IgD-negative memory B cell (primary cell): Measurements from ENCODE around the gene HECTD4. TPM values are rescaled to one million over a fixed set of nuclear protein-coding genes. Genes with fewer than 3 reads are reported as not detected.
"Not testable (repeated sequence)": the region's sequence is repeated elsewhere in the genome, so short reads cannot be mapped to it uniquely, and the experiment has no call there.

Experiments used
- H3K27ac Mint-ChIP-seq, 3 donors: one replicate each; pipeline ENCODE4 v1.8.0; 2020 to 2022; ENCODE audit warnings: mild to moderate bottlenecking in 3 of 3, mixed read lengths in 3 of 3, moderate library complexity in 1 of 3
- H3K27me3 Mint-ChIP-seq: one replicate; pipeline ENCODE4 v1.8.0; 2021; ENCODE audit warnings: mixed read lengths
- H3K36me3 Mint-ChIP-seq: one replicate; pipeline ENCODE4 v1.8.0; 2020; ENCODE audit warnings: mild to moderate bottlenecking, mixed read lengths
- H3K4me1 Mint-ChIP-seq, 3 donors: one replicate each; pipeline ENCODE4 v1.8.0; 2020 to 2022; ENCODE audit warnings: mixed read lengths in 3 of 3, mild to moderate bottlenecking in 1 of 3
- H3K4me3 Mint-ChIP-seq, 4 donors: one replicate each; pipeline ENCODE4 v1.8.0; 2020 to 2022; ENCODE audit warnings: mild to moderate bottlenecking in 4 of 4, mixed read lengths in 4 of 4, moderate library complexity in 3 of 4
- H3K9me3 Mint-ChIP-seq, 3 donors: one replicate each; pipeline ENCODE4 v1.8.0; 2020 to 2021; ENCODE audit warnings: mixed read lengths in 3 of 3, mild to moderate bottlenecking in 1 of 3
- polyA plus RNA-seq: library from polyadenylated mRNA; unstranded; fragments of 300-500 nt; fragmentation: Illumina TruSeq; gene quantifications from one replicate; pipeline ENCODE4 v1.2.3, GENCODE V29; 2021

HECTD4 gene
- polyA plus RNA-seq, 1 donor from 2014 or later, result 6.8 TPM

- peak overlapping the region in 1 of 4 donors; percentile 67 for H3K4me3 Mint-ChIP-seq
- peaks cover 11 to 21% (median 17%) of the 10 kb centered on the region in 3 donors for H3K4me1 Mint-ChIP-seq
These were observed 33.2 kb upstream of the HECTD4 start for GRCh38 chr12:112415457-112415856.

GRCh38 chr12:112413855-112414625 is 31.8 kb upstream of the HECTD4 start:
- no peaks in the 10 kb centered on the region for H3K27me3 Mint-ChIP-seq
- H3K27ac Mint-ChIP-seq, result peak overlapping the region in 1 of 3 donors; percentile 30
- no peaks in the 10 kb centered on the region for H3K9me3 Mint-ChIP-seq
- no peaks in the 10 kb centered on the region for H3K36me3 Mint-ChIP-seq
- H3K4me3 Mint-ChIP-seq, result peak overlapping the region in 1 of 4 donors; percentile 36
- H3K4me1 Mint-ChIP-seq, result peaks cover 11 to 21% (median 12%) of the 10 kb centered on the region in 3 donors

More at GRCh38 chr12:112415457-112415856, 33.2 kb upstream of the HECTD4 start:
- H3K36me3 Mint-ChIP-seq, H3K27ac Mint-ChIP-seq, H3K9me3 Mint-ChIP-seq, H3K27me3 Mint-ChIP-seq: not testable (repeated sequence)

- no peaks in the 10 kb centered on the region for H3K9me3 Mint-ChIP-seq
- peak overlapping the region; percentile 99 to 100 (median 99) for H3K27ac Mint-ChIP-seq
- H3K4me1 Mint-ChIP-seq, result peaks cover 25 to 38% (median 28%) of the 10 kb centered on the region in 3 donors
- H3K36me3 Mint-ChIP-seq, result peaks cover 1% of the 10 kb centered on the region
- H3K4me3 Mint-ChIP-seq, result peak overlapping the region; percentile 99 to 100 (median 100)
- no peaks in the 10 kb centered on the region for H3K27me3 Mint-ChIP-seq
These were observed 27.6 kb upstream of the HECTD4 start for GRCh38 chr12:112409906-112410244.

GRCh38 chr12:112409064-112409905 is 27.1 kb upstream of the HECTD4 start, which contains the start of gene RPL6:
Gene RPL6, minus strand, starts transcription at chr12:112409605. Its CDS starts 949 bp downstream, at chr12:112408656.
- H3K9me3 Mint-ChIP-seq, result no peaks in the 10 kb centered on the region
- peak within 1 kb of the TSS; percentile 99 to 100 (median 99) for H3K27ac Mint-ChIP-seq
- peak within 1 kb of the TSS; percentile 99 to 100 (median 100) for H3K4me3 Mint-ChIP-seq
- no peaks in the 10 kb centered on the region for H3K27me3 Mint-ChIP-seq
- H3K4me1 Mint-ChIP-seq, result peaks cover 25 to 38% (median 28%) of the 10 kb centered on the region in 3 donors
- peaks cover 1% of the 10 kb centered on the region for H3K36me3 Mint-ChIP-seq

GRCh38 chr12:112408621-112409020 is 26.4 kb upstream of the HECTD4 start:
- peaks cover 25 to 38% (median 28%) of the 10 kb centered on the region in 3 donors for H3K4me1 Mint-ChIP-seq
- H3K4me3 Mint-ChIP-seq, result peak overlapping the region; percentile 99 to 100 (median 100)
- no peaks in the 10 kb centered on the region for H3K9me3 Mint-ChIP-seq
- no peaks in the 10 kb centered on the region for H3K27me3 Mint-ChIP-seq
- peak overlapping the region; percentile 99 to 100 (median 99) for H3K27ac Mint-ChIP-seq
- H3K36me3 Mint-ChIP-seq, result peaks cover 1% of the 10 kb centered on the region

GRCh38 chr12:112407683-112408082 is 25.5 kb upstream of the HECTD4 start:
- not testable (repeated sequence) for H3K27me3 Mint-ChIP-seq, H3K36me3 Mint-ChIP-seq, H3K9me3 Mint-ChIP-seq
- peak overlapping the region; percentile 99 to 100 (median 100) for H3K4me3 Mint-ChIP-seq
- H3K27ac Mint-ChIP-seq, result peak overlapping the region; percentile 84 to 100 (median 99)
- peaks cover 25 to 38% (median 28%) of the 10 kb centered on the region in 3 donors for H3K4me1 Mint-ChIP-seq

GRCh38 chr12:112406519-112407488 is 24.6 kb upstream of the HECTD4 start:
- no peaks in the 10 kb centered on the region for H3K27me3 Mint-ChIP-seq
- peak overlapping the region; percentile 46 to 100 (median 100) for H3K4me3 Mint-ChIP-seq
- no peaks in the 10 kb centered on the region for H3K9me3 Mint-ChIP-seq
- H3K36me3 Mint-ChIP-seq, result peaks cover 1% of the 10 kb centered on the region
- peak overlapping the region in 2 of 3 donors; percentile 59 to 99 for H3K27ac Mint-ChIP-seq
- peaks cover 25 to 38% (median 28%) of the 10 kb centered on the region in 3 donors for H3K4me1 Mint-ChIP-seq

GRCh38 chr12:112401903-112402498 is 19.8 kb upstream of the HECTD4 start:
- no peak overlapping the region for H3K4me3 Mint-ChIP-seq
- H3K36me3 Mint-ChIP-seq, result peaks cover 3% of the 10 kb centered on the region
- no peaks in the 10 kb centered on the region for H3K9me3 Mint-ChIP-seq
- no peaks in the 10 kb centered on the region for H3K27me3 Mint-ChIP-seq
- peaks cover 1 to 7% (median 3%) of the 10 kb centered on the region in 3 donors for H3K4me1 Mint-ChIP-seq
- H3K27ac Mint-ChIP-seq, result no peak overlapping the region

- Mint-ChIP-seq H3K27ac (no peak overlapping the region), H3K4me3 (no peak overlapping the region), H3K4me1 (peaks cover 0 to 5% (median 0%) of the 10 kb centered on the region in 3 donors), H3K9me3 (no peaks in the 10 kb centered on the region), H3K36me3 (peaks cover 3% of the 10 kb centered on the region), H3K27me3 (no peaks in the 10 kb centered on the region)
These were observed 18.8 kb upstream of the HECTD4 start for GRCh38 chr12:112401054-112401453.

GRCh38 chr12:112393328-112393727 is 11.1 kb upstream of the HECTD4 start:
- Mint-ChIP-seq H3K36me3 (peaks cover 4% of the 10 kb centered on the region), H3K9me3 (peaks cover 0 to 4% (median 0%) of the 10 kb centered on the region in 3 donors), H3K4me3 (no peak overlapping the region), H3K4me1 (no peaks in the 10 kb centered on the region), H3K27me3 (peaks cover 2% of the 10 kb centered on the region), H3K27ac (no peak overlapping the region)

- H3K27ac Mint-ChIP-seq, H3K27me3 Mint-ChIP-seq, H3K9me3 Mint-ChIP-seq, H3K4me3 Mint-ChIP-seq, H3K36me3 Mint-ChIP-seq: not testable (repeated sequence)
- H3K4me1 Mint-ChIP-seq, result peaks cover 2 to 11% (median 3%) of the 10 kb centered on the region in 3 donors
These were observed 7.9 kb upstream of the HECTD4 start for GRCh38 chr12:112389922-112390654.

GRCh38 chr12:112389228-112389627 is 7.0 kb upstream of the HECTD4 start:
- Mint-ChIP-seq H3K27me3 (peaks cover 5% of the 10 kb centered on the region), H3K36me3 (no peaks in the 10 kb centered on the region), H3K27ac (no peak overlapping the region), H3K9me3 (no peaks in the 10 kb centered on the region), H3K4me1 (peaks cover 2 to 11% (median 3%) of the 10 kb centered on the region in 3 donors), H3K4me3 (peak overlapping the region in 1 of 4 donors; percentile 45)

GRCh38 chr12:112386726-112387125 is 4.5 kb upstream of the HECTD4 start:
- peaks cover 6 to 17% (median 7%) of the 10 kb centered on the region in 3 donors for H3K4me1 Mint-ChIP-seq
- peak overlapping the region in 1 of 4 donors; percentile 69 for H3K4me3 Mint-ChIP-seq
- H3K27me3 Mint-ChIP-seq, result peaks cover 5% of the 10 kb centered on the region
- peak overlapping the region in 1 of 3 donors; percentile 38 for H3K27ac Mint-ChIP-seq
- H3K36me3 Mint-ChIP-seq, result no peaks in the 10 kb centered on the region
- no peaks in the 10 kb centered on the region for H3K9me3 Mint-ChIP-seq
